ENCODE results near the gene TIMP3.

Gene TIMP3

DNA sequence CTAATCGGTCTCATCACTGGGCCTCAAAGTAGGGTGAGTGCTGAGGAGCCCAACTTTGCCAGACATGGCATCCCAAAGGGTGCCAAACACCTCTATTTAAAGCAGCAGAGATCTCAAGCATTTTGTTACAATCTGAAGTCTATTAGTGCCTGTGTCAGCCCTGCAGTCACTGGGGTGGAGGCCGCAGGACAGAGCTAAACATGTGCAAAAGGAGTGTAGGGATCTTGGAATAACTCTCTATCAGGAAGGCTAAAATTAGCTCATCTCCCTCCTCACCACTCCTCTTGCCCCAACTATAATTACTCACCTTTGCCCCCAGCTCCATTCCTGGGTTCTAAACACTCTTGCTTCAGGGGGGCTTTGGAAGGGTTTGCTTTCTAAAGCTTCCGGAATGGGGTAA, 87.5 kb downstream of the TIMP3 start:
- DNase-seq = no peak

DNA sequence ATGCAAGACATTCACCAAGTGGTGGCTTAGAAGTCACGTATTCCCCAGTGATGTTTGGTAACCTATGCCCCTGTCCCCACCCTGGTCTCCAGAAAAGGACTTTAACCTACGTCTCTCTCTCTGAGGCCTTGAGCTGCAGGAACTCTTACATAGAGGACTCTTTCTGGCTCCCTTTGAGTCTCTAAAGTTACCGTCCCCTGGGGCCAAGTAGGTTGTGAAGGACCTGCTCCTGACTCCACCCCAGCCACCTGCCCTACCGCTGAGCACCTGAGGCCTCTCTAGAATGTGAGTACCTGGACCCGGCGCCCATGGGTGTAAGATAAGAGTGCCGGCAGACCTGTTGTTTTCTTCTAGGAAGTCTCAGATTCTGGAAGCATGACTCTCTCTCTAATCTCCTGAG, 95.4 kb downstream of the TIMP3 start:
- DNase-seq = no peak

DNA sequence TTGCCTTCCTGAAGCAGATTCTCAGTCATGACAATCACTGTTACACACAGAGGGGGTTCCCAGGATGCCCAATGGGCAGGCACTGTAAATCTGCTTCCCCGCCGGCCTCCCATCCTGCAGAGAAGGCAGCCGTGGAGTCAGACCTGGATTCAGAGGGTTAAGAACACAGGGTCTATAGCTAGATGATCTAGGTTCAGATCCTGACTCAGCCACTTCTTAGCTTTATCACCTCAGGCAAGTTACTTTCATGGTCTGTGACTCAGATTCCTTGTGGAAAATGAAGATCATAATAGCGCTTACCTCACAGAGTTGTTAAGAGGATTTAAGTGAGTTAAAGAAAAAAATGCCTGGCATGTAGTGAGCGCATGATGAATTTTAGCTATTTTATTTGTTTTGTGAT, 95.9 kb downstream of the TIMP3 start:
- no peak for DNase-seq

DNA sequence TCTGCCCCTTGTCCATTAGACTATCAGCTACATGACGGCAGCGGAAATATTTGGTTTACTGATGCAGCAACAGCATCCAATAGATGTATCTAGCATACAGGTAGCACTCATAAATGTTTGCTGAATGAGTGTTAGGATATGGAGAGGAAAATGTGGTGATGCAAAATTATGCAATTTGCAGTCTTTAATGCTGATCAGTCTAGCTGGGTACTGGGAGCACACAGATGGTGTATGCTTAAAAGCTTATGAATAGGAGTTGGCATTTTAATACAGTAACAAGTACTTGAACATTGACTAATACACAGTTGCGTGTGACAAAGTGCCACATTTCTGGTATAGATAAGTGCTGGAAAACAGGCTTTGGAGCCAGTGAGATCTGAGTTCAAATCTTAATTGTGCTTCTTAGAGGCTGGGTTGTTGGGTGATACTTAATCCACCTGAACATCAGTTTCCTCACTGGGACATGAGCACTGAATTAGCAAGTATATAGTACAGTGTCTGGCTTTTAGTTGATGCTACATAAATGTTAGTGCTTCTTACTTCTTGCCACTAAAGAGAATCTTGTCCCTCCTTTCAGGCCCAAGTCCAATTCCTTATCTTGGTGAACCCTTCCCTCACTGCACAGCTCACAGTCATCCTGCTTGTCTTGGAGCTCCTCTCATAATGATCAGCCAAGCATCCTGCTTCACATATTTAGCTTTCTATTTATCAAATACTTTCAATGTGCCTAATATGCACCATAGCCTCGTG, 99.6 kb downstream of the TIMP3 start:
- DNase-seq = no peak

DNA sequence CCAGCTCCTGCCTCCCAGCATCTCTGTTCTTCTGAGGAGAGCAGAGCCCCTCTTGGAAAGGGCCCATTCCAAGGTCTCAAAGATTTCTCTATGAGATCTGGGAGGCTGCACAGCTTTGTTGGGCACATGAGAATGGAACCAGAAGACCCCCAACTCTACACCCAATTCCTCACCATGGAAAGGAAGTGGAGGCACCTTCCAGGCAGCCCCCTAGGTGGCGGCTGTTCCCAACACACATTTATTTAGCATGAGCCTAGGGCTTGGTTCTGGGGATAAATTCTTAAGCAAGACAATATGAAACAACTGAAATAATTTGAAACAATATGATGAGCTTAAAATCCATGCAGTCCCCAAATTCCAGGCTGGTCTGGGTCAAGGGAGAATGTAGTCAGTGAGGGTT, 100.4 kb downstream of the TIMP3 start:
- DNase-seq = no peak

DNA sequence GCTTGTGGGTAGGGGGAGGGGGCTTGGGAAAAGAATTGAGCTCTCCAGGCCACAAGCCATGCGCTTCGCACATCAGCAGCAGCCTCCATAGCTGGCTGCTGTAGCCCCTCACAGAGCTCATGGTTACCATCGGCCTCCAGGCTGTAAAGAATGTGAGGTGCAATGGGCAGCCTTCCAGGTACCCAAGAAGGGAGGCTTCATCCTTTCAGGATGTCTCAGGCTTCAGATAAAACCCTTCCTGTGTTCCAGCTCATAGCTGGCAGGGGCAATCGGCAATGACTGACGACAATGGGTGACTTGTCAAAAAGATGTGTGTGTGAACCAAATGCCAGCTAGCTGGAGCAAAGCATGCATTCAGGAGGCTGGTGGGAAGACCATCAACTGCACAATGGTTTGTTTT, 102.0 kb downstream of the TIMP3 start:
- no peak for DNase-seq

DNA sequence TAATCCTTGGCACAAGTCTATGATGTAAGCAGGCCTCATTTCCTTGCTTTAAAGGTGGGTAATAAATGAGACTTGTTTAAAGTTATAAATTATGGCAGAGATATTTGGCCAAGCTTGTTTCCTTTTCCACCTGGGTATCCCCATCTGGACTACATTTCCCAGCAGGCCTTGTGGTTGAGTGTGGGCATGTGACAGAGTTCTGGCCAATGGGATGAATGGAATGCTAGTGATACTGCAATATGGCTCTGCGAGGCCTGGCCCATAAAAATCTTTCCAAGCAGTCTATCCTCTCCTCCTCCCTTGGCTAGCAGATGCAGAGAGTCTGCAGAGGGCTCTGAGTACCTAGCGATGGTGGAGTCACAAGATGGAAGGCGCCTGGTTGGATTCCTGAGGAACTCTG, 102.5 kb downstream of the TIMP3 start:
- no peak for DNase-seq

DNA sequence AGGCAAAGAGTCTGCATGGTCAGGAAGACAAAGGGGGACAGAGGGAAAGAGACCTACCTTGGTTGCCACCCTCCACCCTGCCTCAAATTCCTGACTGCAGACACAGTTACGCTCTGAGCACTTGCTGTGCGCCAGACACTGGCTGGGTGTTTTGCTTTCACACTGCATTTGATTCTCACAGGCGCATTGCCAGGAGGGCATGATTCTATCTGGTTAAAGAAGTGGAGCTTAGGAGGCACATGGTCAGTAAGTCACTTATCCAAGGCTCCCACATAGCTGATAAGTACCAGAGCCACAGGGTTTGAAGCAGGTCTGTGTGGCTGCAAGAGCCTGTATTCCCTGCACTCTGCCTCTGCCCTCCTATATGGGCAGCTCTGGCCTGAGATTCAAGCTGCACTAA, 103.9 kb downstream of the TIMP3 start:
- no peak for DNase-seq

DNA sequence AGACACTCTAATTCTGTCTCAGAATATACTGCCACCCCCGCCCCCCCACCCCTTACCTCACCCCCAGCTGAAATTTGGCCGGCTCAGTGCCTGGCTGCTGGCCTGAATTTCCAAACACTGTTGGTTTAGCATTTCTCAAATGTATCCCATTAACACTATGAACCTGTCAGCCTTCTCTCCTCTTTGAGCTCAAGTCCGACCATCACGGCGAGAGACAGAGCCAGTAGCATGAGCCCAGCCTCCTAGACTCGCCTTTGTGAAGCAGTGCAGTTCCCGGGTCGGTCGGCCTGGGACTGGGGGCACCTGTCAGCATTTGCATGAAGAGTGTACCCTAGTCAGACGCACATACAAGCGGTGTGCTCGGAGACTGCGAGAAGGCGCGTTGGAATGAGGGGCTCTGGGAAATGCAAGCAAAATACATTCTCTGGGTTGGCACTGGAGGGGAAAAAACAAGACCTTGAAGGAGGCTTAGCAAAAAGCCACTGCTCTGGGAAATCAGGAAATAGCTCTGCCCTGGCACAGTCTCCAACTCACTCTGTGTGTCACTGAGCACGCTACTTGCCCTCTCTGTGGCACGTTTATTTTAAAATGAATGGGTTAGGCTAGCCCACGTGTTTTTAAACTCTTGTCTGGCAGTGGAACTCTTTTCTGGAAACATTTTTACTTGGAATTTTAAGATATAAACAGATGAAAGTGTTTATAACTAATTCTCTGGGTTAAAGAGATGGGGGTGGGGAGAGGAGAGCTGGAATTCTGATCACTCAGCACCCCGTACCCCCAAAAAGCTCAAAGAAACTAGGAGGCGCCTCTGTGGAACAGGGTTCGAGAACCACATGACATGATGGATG, 108.3 kb downstream of the TIMP3 start:
- no peak for DNase-seq

DNA sequence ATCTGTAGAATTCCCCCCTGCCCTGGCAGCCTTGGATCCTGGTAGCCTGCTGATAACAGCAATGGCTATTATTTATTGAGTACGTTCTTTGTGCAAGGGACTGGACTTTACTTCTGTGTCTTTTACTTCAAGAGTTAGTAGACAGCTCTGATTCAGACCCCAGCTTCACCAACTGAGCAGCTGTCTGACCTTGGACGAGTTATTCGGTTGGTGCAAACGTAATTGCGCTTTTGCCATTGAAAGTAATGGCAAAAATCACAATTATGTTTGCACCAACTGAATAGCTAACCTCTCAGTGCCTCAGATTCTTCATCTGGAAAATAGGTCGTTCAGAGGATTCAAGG, 108.9 kb downstream of the TIMP3 start:
- no peak for DNase-seq

DNA sequence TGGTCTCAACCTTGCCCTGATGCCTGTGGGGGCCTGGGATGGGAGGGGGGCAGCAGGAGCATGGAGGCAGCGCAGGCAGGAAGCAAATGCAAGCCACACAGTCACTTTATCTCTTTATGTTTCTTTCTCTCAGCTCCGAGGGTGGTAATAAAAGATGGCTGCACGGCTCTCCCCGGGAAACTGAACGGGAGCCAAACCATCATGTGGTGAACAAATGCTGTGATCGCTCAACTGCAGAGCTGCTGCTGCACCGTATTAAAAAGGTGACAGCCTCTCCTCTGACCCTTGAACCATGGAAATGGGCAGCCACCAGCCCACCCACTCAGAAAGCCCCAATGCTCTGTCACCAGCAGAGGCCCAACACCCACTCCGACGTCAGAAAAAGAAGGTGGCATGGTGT, 110.0 kb downstream of the TIMP3 start:
- no peak for DNase-seq
